CD4-positive, CD25-positive, alpha-beta regulatory T cell (primary cell): ENCODE results near the gene HDAC10. TPM values are rescaled to one million over a fixed set of nuclear protein-coding genes. Genes with fewer than 3 reads are reported as not detected.

Source experiments
- ATAC-seq, 2 donors: fragments of 150-1000 bp; cut with Tn5 transposase; one replicate each; pipeline ENCODE4 v1.10.0; 2021; ENCODE audit warnings: low read depth in 2 of 2, moderate number of reproducible peaks in 2 of 2, moderate library complexity in 1 of 2
- DNase-seq, 3 donors: peaks; one replicate each; pipeline versions ENCODE4 v3.0.0 to v3.0.0-alpha.2; 2012 to 2022; ENCODE audit warnings: mixed read lengths in 1 of 3
- H3K27ac ChIP-seq: one replicate; pipeline ENCODE4 v1.7.0; 2013; ENCODE audit warnings: mild to moderate bottlenecking, low read length; ENCODE audit not compliant: insufficient read depth, poor library complexity, severe bottlenecking
- H3K27me3 ChIP-seq: one replicate; pipeline ENCODE4 v1.7.0; 2013; ENCODE audit warnings: low read length; ENCODE audit not compliant: control insufficient read depth, insufficient read depth
- H3K36me3 ChIP-seq: one replicate; pipeline ENCODE4 v1.7.0; 2013; ENCODE audit warnings: mild to moderate bottlenecking, low read length, moderate library complexity; ENCODE audit not compliant: control insufficient read depth, insufficient read depth
- H3K4me1 ChIP-seq: 2 replicates; pipeline ENCODE4 v1.7.0; 2013; ENCODE audit warnings: mild to moderate bottlenecking, low read length; ENCODE audit not compliant: insufficient read depth, control insufficient read depth, poor library complexity, severe bottlenecking
- H3K4me3 ChIP-seq: one replicate; pipeline ENCODE4 v1.7.0; 2013; ENCODE audit warnings: low read depth, mild to moderate bottlenecking, low read length, moderate library complexity
- H3K9me3 ChIP-seq, 2 experiments: 1 replicate in 1 of 2; 2 replicates in 1 of 2; pipeline ENCODE4 v1.7.0; 2013; ENCODE audit warnings: low read length in 2 of 2, mild to moderate bottlenecking in 1 of 2, moderate library complexity in 1 of 2; ENCODE audit not compliant: control insufficient read depth in 2 of 2
- H3K27ac Mint-ChIP-seq, 3 donors: one replicate each; pipeline ENCODE4 v1.8.0; 2020 to 2022; ENCODE audit warnings: mild to moderate bottlenecking in 3 of 3, mixed read lengths in 3 of 3, moderate library complexity in 2 of 3
- H3K27me3 Mint-ChIP-seq: one replicate; pipeline ENCODE4 v1.8.0; 2022; ENCODE audit warnings: mild to moderate bottlenecking, mixed read lengths
- H3K36me3 Mint-ChIP-seq: one replicate; pipeline ENCODE4 v1.8.0; 2020; ENCODE audit warnings: mixed read lengths
- H3K4me1 Mint-ChIP-seq, 4 donors: one replicate each; pipeline ENCODE4 v1.8.0; 2020 to 2022; ENCODE audit warnings: mixed read lengths in 4 of 4, mild to moderate bottlenecking in 1 of 4
- H3K4me3 Mint-ChIP-seq, 4 donors: one replicate each; pipeline ENCODE4 v1.8.0; 2020 to 2022; ENCODE audit warnings: mild to moderate bottlenecking in 4 of 4, mixed read lengths in 4 of 4, moderate library complexity in 3 of 4
- H3K9me3 Mint-ChIP-seq, 7 donors: one replicate each; pipeline ENCODE4 v1.8.0; 2020 to 2022; ENCODE audit warnings: mixed read lengths in 7 of 7, mild to moderate bottlenecking in 3 of 7, moderate library complexity in 2 of 7
- polyA plus RNA-seq, 4 donors: library from polyadenylated mRNA; unstranded; fragments of 300-500 nt; fragmentation: Illumina TruSeq; gene quantifications; one replicate each; pipeline ENCODE4 v1.2.3, GENCODE V29; 2021
- total RNA-seq: library from RNA; stranded (reverse); gene quantifications from one replicate; pipeline ENCODE4 v1.2.3, GENCODE V29; 2022

Gene HDAC10
- total and polyA plus RNA-seq, 5 donors from 2014 or later = 6.0 to 125 (median 7.5) TPM

DNA sequence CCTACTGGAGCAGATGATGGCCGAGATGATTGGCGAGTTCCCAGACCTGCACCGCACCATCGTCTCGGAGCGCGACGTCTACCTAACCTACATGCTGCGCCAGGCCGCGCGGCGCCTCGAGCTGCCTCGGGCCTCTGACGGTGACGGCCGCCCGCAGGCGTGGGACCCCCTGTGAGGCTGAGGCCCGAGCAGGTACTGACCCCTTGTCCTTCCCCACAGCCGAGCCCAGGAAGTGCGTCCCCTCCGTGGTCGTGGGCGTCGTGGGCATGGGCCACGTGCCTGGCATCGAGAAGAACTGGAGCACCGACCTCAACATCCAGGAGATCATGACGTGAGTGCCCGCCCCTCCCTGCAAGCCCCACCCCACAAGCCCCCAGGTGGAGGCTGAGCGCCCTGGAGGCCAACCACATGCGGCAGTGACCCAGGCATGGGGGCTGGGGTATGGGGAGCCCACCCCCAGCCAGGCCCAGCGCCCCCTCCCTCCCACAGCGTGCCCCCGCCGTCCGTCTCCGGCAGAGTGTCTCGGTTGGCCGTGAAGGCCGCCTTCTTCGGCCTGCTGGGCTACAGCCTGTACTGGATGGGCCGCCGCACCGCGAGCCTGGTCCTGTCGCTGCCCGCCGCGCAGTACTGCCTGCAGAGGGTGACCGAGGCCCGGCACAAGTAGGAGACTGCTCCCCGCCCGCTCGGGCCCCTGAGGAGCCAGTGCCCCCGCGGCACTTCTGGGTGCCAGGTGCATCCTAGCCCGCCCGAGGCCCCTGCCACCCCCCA, 53.0 kb downstream of the HDAC10 start:
- Histone ChIP-seq H3K36me3 (peaks cover 19% of the 10 kb centered on the region), H3K4me1 (peaks cover 33% of the 10 kb centered on the region), H3K27ac (no peak overlapping the region), H3K27me3 (no peaks in the 10 kb centered on the region), H3K4me3 (no peak overlapping the region), H3K9me3 (no peaks in the 10 kb centered on the region)
- H3K4me3 Mint-ChIP-seq = no peak overlapping the region
- no peaks in the 10 kb centered on the region for H3K36me3 Mint-ChIP-seq
- no peak for DNase-seq
- no peak for ATAC-seq
- peaks cover 0 to 20% (median 6%) of the 10 kb centered on the region in 4 donors for H3K4me1 Mint-ChIP-seq
- no peaks in the 10 kb centered on the region for H3K9me3 Mint-ChIP-seq
- no peaks in the 10 kb centered on the region for H3K27me3 Mint-ChIP-seq
- H3K27ac Mint-ChIP-seq = no peak overlapping the region

DNA sequence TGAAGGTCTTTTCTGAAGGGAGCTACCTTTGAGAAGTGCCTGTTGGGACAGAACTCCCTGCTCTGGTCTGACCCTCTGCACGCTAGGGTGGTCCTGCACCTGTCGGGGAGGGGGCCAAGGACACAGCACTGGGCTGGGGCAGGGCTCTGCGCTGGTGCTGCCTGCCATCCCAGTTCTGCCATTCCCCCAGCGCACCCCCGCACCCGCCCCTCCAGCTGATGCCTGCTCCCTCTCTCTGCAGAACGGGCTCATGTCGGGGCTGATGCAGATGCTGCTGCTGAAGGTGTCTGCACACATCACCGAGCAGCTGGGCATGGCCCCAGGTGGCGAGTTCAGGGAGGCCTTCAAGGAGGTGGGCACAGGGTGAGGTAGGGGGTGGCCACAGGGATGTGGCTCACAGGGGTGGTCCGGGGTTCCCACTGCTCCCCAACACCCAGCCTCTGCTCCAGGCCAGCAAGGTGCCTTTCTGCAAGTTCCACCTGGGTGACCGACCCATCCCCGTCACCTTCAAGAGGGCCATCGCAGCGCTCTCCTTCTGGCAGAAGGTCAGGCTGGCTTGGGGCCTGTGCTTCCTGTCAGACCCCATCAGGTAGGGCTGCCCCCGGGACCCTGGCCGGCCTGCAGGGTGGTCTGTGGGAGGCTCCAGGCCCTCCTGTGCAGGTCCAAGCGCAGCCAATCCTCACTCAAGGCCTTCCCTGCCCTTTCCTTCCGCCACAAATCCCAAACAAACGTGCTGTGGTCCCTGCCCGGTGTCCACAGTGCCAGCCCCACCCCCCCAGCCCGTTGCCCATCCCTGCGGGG, 53.9 kb downstream of the HDAC10 start:
- Histone ChIP-seq H3K27me3 (no peaks in the 10 kb centered on the region), H3K4me1 (peaks cover 38% of the 10 kb centered on the region), H3K4me3 (no peak overlapping the region), H3K27ac (no peak overlapping the region), H3K36me3 (peaks cover 19% of the 10 kb centered on the region), H3K9me3 (no peaks in the 10 kb centered on the region)
- H3K4me3 Mint-ChIP-seq = peak overlapping the region in 1 of 4 donors; percentile 47
- ATAC-seq (no peak), DNase-seq (no peak)
- no peak overlapping the region for H3K27ac Mint-ChIP-seq
- no peaks in the 10 kb centered on the region for H3K36me3 Mint-ChIP-seq
- no peaks in the 10 kb centered on the region for H3K27me3 Mint-ChIP-seq
- peaks cover 4 to 21% (median 8%) of the 10 kb centered on the region in 4 donors for H3K4me1 Mint-ChIP-seq
- no peaks in the 10 kb centered on the region for H3K9me3 Mint-ChIP-seq

DNA sequence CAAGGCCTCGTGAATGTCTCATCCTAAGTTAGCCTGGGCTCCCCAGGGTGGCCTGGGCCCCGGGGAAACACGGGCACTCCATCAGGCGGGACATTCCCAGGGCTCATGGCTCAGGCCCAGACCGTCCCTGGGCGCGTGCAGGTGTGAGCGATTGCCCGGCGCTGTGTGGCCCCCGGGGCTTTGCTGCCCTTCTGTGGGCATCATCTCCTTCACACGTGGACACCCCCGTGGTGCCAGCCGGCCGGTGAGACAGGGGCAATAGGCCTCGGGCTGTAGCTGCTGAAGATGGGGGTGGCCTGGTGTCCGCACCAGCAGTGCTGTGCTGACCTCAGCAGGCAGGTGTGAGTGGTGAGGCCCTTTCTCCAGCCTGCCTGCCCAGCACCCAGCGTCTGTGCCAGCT, 54.8 kb downstream of the HDAC10 start:
- H3K27ac Mint-ChIP-seq = no peak overlapping the region
- no peaks in the 10 kb centered on the region for H3K27me3 ChIP-seq
- H3K4me3 ChIP-seq = no peak overlapping the region
- H3K27me3 Mint-ChIP-seq = no peaks in the 10 kb centered on the region
- H3K4me1 ChIP-seq = peaks cover 39% of the 10 kb centered on the region
- ATAC-seq (no peak), DNase-seq (no peak)
- peaks cover 4% of the 10 kb centered on the region for H3K36me3 Mint-ChIP-seq
- peaks cover 19% of the 10 kb centered on the region for H3K36me3 ChIP-seq
- H3K9me3 Mint-ChIP-seq = no peaks in the 10 kb centered on the region
- H3K9me3 ChIP-seq = no peaks in the 10 kb centered on the region
- peaks cover 4 to 25% (median 11%) of the 10 kb centered on the region in 4 donors for H3K4me1 Mint-ChIP-seq
- H3K27ac ChIP-seq = no peak overlapping the region
- peak overlapping the region in 1 of 4 donors; percentile 47 for H3K4me3 Mint-ChIP-seq

Other genes starting within 250 kb of the HDAC10 start
- gene IL17REL, start 238.5 kb downstream of the HDAC10 start, total RNA-seq = 0.57 TPM
- under 1 TPM in 1 of 4 donors, not detected in 3; 0.07 TPM for gene IL17REL, start 238.5 kb downstream of the HDAC10 start, polyA plus RNA-seq
- gene TTLL8, start 193.0 kb downstream of the HDAC10 start, total RNA-seq = not detected
- not detected for gene TTLL8, start 193.0 kb downstream of the HDAC10 start, polyA plus RNA-seq
- gene MLC1, start 165.8 kb downstream of the HDAC10 start, total RNA-seq = 1.1 TPM
- under 1 TPM in 3 of 4 donors, not detected in 1; 0.20 to 0.87 (median 0.28) TPM for gene MLC1, start 165.8 kb downstream of the HDAC10 start, polyA plus RNA-seq
- not detected for gene MOV10L1, start 161.3 kb downstream of the HDAC10 start, total RNA-seq
- gene MOV10L1, start 161.3 kb downstream of the HDAC10 start, polyA plus RNA-seq = not detected
- not detected for gene PANX2, start 80.5 kb downstream of the HDAC10 start, total RNA-seq
- gene PANX2, start 80.5 kb downstream of the HDAC10 start, polyA plus RNA-seq = not detected
- 115 TPM for gene TRABD, start 65.4 kb downstream of the HDAC10 start, total RNA-seq
- 10 to 100 TPM; 33.0 to 47.6 (median 38.5) TPM for gene TRABD, start 65.4 kb downstream of the HDAC10 start, polyA plus RNA-seq
- gene SELENOO, start 50.3 kb downstream of the HDAC10 start, total RNA-seq = 31.9 TPM
- 1 to 10 TPM; 1.8 to 6.5 (median 3.3) TPM for gene SELENOO, start 50.3 kb downstream of the HDAC10 start, polyA plus RNA-seq
- gene TUBGCP6, start 6.2 kb downstream of the HDAC10 start, total RNA-seq = 132 TPM
- gene TUBGCP6, start 6.2 kb downstream of the HDAC10 start, polyA plus RNA-seq = 10 to 100 TPM; 14.0 to 16.3 (median 14.2) TPM
- gene MAPK12, start 10.4 kb upstream of the HDAC10 start, total RNA-seq = 2.0 TPM
- gene MAPK12, start 10.4 kb upstream of the HDAC10 start, polyA plus RNA-seq = under 1 TPM in 2 of 4 donors, not detected in 2; 0.03 to 0.05 TPM
- gene MAPK11, start 19.1 kb upstream of the HDAC10 start, total RNA-seq = 9.3 TPM
- under 1 TPM; 0.10 to 0.52 (median 0.21) TPM for gene MAPK11, start 19.1 kb upstream of the HDAC10 start, polyA plus RNA-seq
- gene PLXNB2, start 56.4 kb upstream of the HDAC10 start, total RNA-seq = 3.7 TPM
- under 1 TPM in 3 of 4 donors, not detected in 1; 0.36 to 0.67 (median 0.42) TPM for gene PLXNB2, start 56.4 kb upstream of the HDAC10 start, polyA plus RNA-seq
- 2.1 TPM for gene DENND6B, start 75.7 kb upstream of the HDAC10 start, total RNA-seq
- gene DENND6B, start 75.7 kb upstream of the HDAC10 start, polyA plus RNA-seq = under 1 TPM; 0.48 to 0.69 (median 0.53) TPM
- 85.7 TPM for gene PPP6R2, start 92.1 kb upstream of the HDAC10 start, total RNA-seq
- 10 to 100 TPM; 15.9 to 19.4 (median 17.2) TPM for gene PPP6R2, start 92.1 kb upstream of the HDAC10 start, polyA plus RNA-seq
- 220 TPM for gene SBF1, start 223.8 kb upstream of the HDAC10 start, total RNA-seq
- 10 to 100 TPM; 16.2 to 29.7 (median 17.6) TPM for gene SBF1, start 223.8 kb upstream of the HDAC10 start, polyA plus RNA-seq
- gene ADM2, start 230.3 kb upstream of the HDAC10 start, total RNA-seq = 1.9 TPM
- under 1 TPM; 0.06 to 0.95 (median 0.28) TPM for gene ADM2, start 230.3 kb upstream of the HDAC10 start, polyA plus RNA-seq
- not detected for gene MIOX, start 235.6 kb upstream of the HDAC10 start, total RNA-seq
- not detected for gene MIOX, start 235.6 kb upstream of the HDAC10 start, polyA plus RNA-seq